Hematopoietic multipotent progenitor cell treated with erythropoietin and hydrocortisone succinate and interleukin-3 and kit ligand, for 6 days (in vitro differentiated cells): ENCODE results near the gene CES4A.
A peak's percentile ranks its signal among the peaks of the same experiment; 100 is the strongest.
"Not testable (repeated sequence)": the region's sequence is repeated elsewhere in the genome, so short reads cannot be mapped to it uniquely, and the experiment has no call there.

Experiments
- DNase-seq: peaks from one replicate; pipeline ENCODE4 v3.0.0-alpha.2; 2015

CES4A gene

GRCh38 chr16:66988197-66988788 lies at the start of gene CES4A:
Gene CES4A (plus strand): TSS chr16:66988589. CDS start chr16:66988773, 184 bp downstream.
- no peak for DNase-seq

- no peak for DNase-seq
These were observed 49.0 kb upstream of the CES4A start for GRCh38 chr16:66939366-66939765.

- no peak for DNase-seq
These were observed 48.2 kb upstream of the CES4A start for GRCh38 chr16:66940236-66940635.

- no peak for DNase-seq
These were observed 45.4 kb upstream of the CES4A start for GRCh38 chr16:66942981-66943380.

GRCh38 chr16:66943426-66944053 lies 44.8 kb upstream of the CES4A start:
- no peak for DNase-seq

- DNase-seq: no peak
These were observed 44.3 kb upstream of the CES4A start for GRCh38 chr16:66944054-66944441.

GRCh38 chr16:66944971-66945370 lies 43.4 kb upstream of the CES4A start:
- not testable (repeated sequence) for DNase-seq

- no peak for DNase-seq
These were observed 42.5 kb upstream of the CES4A start for GRCh38 chr16:66945939-66946338.

- no peak for DNase-seq
These were observed 41.8 kb upstream of the CES4A start for GRCh38 chr16:66946541-66946940.

GRCh38 chr16:66946974-66947301 lies 41.5 kb upstream of the CES4A start:
- no peak for DNase-seq

GRCh38 chr16:66947302-66948065 lies 40.9 kb upstream of the CES4A start:
- peak; percentile 95 for DNase-seq

GRCh38 chr16:66948134-66948836 lies 40.1 kb upstream of the CES4A start:
- no peak for DNase-seq

- DNase-seq: no peak
These were observed 39.6 kb upstream of the CES4A start for GRCh38 chr16:66948837-66949225.

- no peak for DNase-seq
These were observed 38.9 kb upstream of the CES4A start for GRCh38 chr16:66949472-66949871.

GRCh38 chr16:66950437-66950836 lies 38.0 kb upstream of the CES4A start:
- DNase-seq: no peak

GRCh38 chr16:66950971-66951790 lies 37.2 kb upstream of the CES4A start:
- DNase-seq: no peak

- no peak for DNase-seq
These were observed 35.8 kb upstream of the CES4A start for GRCh38 chr16:66952430-66953110.

GRCh38 chr16:66953462-66954096 lies 34.8 kb upstream of the CES4A start:
- no peak for DNase-seq

GRCh38 chr16:66954097-66954659 lies 34.2 kb upstream of the CES4A start:
- DNase-seq: peak; percentile 90

- not testable (repeated sequence) for DNase-seq
These were observed 32.8 kb upstream of the CES4A start for GRCh38 chr16:66955363-66956153.

- not testable (repeated sequence) for DNase-seq
These were observed 32.3 kb upstream of the CES4A start for GRCh38 chr16:66956154-66956457.
